H1 (cell line): ENCODE measurements around the gene LRP2BP. TPM values are rescaled to one million over a fixed set of nuclear protein-coding genes. Genes with fewer than 3 reads are reported as not detected.

Experiments
- CEBPB ChIP-seq: IDR thresholded peaks from 2 replicates; pipeline ENCODE4 v1.6.1; 2012; ENCODE audit warnings: low read depth, low read length
- CHD1 ChIP-seq: IDR thresholded peaks from 2 replicates; pipeline ENCODE4 v1.6.1; 2012; ENCODE audit warnings: low read depth, low read length, improper control_type of control experiment
- EZH2 ChIP-seq: fragments of 200-600 bp; sonication (generic); IDR thresholded peaks from 2 replicates; pipeline ENCODE4 v1.7.1; 2012; ENCODE audit warnings: low read depth, mild to moderate bottlenecking, moderate library complexity, low read length, inconsistent platforms; ENCODE audit not compliant: severe bottlenecking
- KDM1A ChIP-seq: fragments of 200-600, 300-600 bp; sonication (generic); IDR thresholded peaks from 2 replicates; pipeline ENCODE4 v1.7.1; 2016; ENCODE audit warnings: mild to moderate bottlenecking, low read length, borderline replicate concordance
- PHF8 ChIP-seq: fragments of 200-600 bp; sonication (generic); conservative IDR thresholded peaks from 2 replicates; pipeline ENCODE4 v1.7.1; 2012; ENCODE audit warnings: low read depth, mild to moderate bottlenecking, inconsistent platforms, low read length, moderate library complexity
- POU5F1 ChIP-seq: IDR thresholded peaks from 2 replicates; pipeline ENCODE4 v1.6.1; 2011; ENCODE audit warnings: low read depth, mild to moderate bottlenecking, low read length, moderate library complexity
- RFX5 ChIP-seq: IDR thresholded peaks from 2 replicates; pipeline ENCODE4 v1.6.1; 2011; ENCODE audit warnings: low read depth, low read length, improper control_type of control experiment, borderline replicate concordance
- SP1 ChIP-seq: IDR thresholded peaks from 2 replicates; pipeline ENCODE4 v1.6.1; 2011; ENCODE audit warnings: low read depth, low read length
- SP4 ChIP-seq: IDR thresholded peaks from 2 replicates; pipeline ENCODE4 v1.6.1; 2012; ENCODE audit warnings: low read length, inconsistent platforms
- TEAD4 ChIP-seq: IDR thresholded peaks from 2 replicates; pipeline ENCODE4 v1.6.1; 2012; ENCODE audit warnings: low read depth, low read length, inconsistent platforms, mixed read lengths
- YY1 ChIP-seq: IDR thresholded peaks from 2 replicates; pipeline ENCODE4 v1.6.1; 2011; ENCODE audit warnings: low read depth, mild to moderate bottlenecking, low read length
- polyA plus RNA-seq, 7 experiments: library from polyadenylated mRNA; depleted of rRNA in 3 of 7; stranded (reverse) in 5 of 7; unstranded in 2 of 7; fragments of >200 nt in 5 of 7; fragments of 200-250 nt in 2 of 7; gene quantifications; 1 replicate in 5 of 7; 2 replicates in 1 of 7; 4 replicates in 1 of 7; pipeline versions ENCODE4 v1.2.1 to v1.2.3, GENCODE V29; 2011 to 2013; ENCODE audit warnings: missing spikeins in 2 of 7, mixed read lengths in 2 of 7
- total RNA-seq: library from RNA; stranded (reverse); fragmentation: NEBNext Ultra II Directional; extraction: Animal tissue kit (Norgen Biotek cat#: 25700); gene quantifications from 2 replicates; pipeline ENCODE4 v1.2.1, GENCODE V29; 2021
- TF ChIP-seq, protein P1 (sequence below): fragments of 300-600 bp; sonication (generic); IDR thresholded peaks from 2 replicates; pipeline ENCODE4 v1.7.1; 2012; ENCODE audit warnings: low read length, moderate library complexity, mild to moderate bottlenecking, inconsistent platforms; ENCODE audit not compliant: insufficient replicate concordance
- TF ChIP-seq, protein P2 (sequence below): IDR thresholded peaks from 2 replicates; pipeline ENCODE4 v1.6.1; 2012; ENCODE audit warnings: inconsistent platforms

The LRP2BP gene
- total and polyA plus RNA-seq, 2 of the 8 experiments (the other 6 are each of a cell fraction or from before 2014, with no cell fraction given) = 0.12 to 0.30 TPM

DNA sequence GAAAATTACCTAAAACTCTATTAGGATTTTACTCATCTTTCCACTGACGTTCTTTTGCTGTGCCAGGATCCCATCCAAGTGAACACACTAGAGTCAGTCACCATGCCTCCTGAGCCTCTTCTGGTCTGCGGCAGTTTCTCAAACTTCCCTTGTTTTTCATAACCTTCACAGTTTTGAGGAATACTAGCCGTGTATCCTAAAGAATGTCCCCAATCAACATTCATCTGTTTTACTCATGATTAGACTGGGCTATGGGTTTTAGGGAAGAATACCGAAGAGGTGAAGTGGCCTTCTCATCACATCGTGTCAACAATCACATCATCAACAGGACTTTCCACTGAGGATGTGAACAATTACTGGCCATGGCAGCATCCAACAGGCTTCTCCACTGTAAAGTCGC lies 4.8 kb downstream of the LRP2BP start (continued):
- TF ChIP-seq, protein P1, sequence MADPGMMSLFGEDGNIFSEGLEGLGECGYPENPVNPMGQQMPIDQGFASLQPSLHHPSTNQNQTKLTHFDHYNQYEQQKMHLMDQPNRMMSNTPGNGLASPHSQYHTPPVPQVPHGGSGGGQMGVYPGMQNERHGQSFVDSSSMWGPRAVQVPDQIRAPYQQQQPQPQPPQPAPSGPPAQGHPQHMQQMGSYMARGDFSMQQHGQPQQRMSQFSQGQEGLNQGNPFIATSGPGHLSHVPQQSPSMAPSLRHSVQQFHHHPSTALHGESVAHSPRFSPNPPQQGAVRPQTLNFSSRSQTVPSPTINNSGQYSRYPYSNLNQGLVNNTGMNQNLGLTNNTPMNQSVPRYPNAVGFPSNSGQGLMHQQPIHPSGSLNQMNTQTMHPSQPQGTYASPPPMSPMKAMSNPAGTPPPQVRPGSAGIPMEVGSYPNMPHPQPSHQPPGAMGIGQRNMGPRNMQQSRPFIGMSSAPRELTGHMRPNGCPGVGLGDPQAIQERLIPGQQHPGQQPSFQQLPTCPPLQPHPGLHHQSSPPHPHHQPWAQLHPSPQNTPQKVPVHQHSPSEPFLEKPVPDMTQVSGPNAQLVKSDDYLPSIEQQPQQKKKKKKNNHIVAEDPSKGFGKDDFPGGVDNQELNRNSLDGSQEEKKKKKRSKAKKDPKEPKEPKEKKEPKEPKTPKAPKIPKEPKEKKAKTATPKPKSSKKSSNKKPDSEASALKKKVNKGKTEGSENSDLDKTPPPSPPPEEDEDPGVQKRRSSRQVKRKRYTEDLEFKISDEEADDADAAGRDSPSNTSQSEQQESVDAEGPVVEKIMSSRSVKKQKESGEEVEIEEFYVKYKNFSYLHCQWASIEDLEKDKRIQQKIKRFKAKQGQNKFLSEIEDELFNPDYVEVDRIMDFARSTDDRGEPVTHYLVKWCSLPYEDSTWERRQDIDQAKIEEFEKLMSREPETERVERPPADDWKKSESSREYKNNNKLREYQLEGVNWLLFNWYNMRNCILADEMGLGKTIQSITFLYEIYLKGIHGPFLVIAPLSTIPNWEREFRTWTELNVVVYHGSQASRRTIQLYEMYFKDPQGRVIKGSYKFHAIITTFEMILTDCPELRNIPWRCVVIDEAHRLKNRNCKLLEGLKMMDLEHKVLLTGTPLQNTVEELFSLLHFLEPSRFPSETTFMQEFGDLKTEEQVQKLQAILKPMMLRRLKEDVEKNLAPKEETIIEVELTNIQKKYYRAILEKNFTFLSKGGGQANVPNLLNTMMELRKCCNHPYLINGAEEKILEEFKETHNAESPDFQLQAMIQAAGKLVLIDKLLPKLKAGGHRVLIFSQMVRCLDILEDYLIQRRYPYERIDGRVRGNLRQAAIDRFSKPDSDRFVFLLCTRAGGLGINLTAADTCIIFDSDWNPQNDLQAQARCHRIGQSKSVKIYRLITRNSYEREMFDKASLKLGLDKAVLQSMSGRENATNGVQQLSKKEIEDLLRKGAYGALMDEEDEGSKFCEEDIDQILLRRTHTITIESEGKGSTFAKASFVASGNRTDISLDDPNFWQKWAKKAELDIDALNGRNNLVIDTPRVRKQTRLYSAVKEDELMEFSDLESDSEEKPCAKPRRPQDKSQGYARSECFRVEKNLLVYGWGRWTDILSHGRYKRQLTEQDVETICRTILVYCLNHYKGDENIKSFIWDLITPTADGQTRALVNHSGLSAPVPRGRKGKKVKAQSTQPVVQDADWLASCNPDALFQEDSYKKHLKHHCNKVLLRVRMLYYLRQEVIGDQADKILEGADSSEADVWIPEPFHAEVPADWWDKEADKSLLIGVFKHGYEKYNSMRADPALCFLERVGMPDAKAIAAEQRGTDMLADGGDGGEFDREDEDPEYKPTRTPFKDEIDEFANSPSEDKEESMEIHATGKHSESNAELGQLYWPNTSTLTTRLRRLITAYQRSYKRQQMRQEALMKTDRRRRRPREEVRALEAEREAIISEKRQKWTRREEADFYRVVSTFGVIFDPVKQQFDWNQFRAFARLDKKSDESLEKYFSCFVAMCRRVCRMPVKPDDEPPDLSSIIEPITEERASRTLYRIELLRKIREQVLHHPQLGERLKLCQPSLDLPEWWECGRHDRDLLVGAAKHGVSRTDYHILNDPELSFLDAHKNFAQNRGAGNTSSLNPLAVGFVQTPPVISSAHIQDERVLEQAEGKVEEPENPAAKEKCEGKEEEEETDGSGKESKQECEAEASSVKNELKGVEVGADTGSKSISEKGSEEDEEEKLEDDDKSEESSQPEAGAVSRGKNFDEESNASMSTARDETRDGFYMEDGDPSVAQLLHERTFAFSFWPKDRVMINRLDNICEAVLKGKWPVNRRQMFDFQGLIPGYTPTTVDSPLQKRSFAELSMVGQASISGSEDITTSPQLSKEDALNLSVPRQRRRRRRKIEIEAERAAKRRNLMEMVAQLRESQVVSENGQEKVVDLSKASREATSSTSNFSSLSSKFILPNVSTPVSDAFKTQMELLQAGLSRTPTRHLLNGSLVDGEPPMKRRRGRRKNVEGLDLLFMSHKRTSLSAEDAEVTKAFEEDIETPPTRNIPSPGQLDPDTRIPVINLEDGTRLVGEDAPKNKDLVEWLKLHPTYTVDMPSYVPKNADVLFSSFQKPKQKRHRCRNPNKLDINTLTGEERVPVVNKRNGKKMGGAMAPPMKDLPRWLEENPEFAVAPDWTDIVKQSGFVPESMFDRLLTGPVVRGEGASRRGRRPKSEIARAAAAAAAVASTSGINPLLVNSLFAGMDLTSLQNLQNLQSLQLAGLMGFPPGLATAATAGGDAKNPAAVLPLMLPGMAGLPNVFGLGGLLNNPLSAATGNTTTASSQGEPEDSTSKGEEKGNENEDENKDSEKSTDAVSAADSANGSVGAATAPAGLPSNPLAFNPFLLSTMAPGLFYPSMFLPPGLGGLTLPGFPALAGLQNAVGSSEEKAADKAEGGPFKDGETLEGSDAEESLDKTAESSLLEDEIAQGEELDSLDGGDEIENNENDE = no peak
- TF ChIP-seq TEAD4 = no peak
- TF ChIP-seq SP1 = no peak
- TF ChIP-seq RFX5 = no peak
- TF ChIP-seq SP4 = no peak
- no peak for TF ChIP-seq KDM1A
- TF ChIP-seq POU5F1 = no peak
- no peak for TF ChIP-seq YY1
- no peak for TF ChIP-seq EZH2
- no peak for TF ChIP-seq CHD1
- TF ChIP-seq PHF8 = no peak
- TF ChIP-seq, protein P2, sequence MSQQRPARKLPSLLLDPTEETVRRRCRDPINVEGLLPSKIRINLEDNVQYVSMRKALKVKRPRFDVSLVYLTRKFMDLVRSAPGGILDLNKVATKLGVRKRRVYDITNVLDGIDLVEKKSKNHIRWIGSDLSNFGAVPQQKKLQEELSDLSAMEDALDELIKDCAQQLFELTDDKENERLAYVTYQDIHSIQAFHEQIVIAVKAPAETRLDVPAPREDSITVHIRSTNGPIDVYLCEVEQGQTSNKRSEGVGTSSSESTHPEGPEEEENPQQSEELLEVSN = no peak
- no peak for TF ChIP-seq CEBPB
